Smooth muscle cell (in vitro differentiated cells): ENCODE data around the gene PCDHA6. TPM values are rescaled to one million over a fixed set of nuclear protein-coding genes. Genes with fewer than 3 reads are reported as not detected.

Experiments
- DNase-seq: peaks from one replicate; lab custom pipeline; 2025; ENCODE audit not compliant: unreplicated experiment; lab: John Stamatoyannopoulos, UW
- H2AFZ ChIP-seq: fragments of 200-600 bp; sonication (generic); 2 replicates; pipeline ENCODE4 v1.6.0; 2016; ENCODE audit warnings: antibody characterized with exemption, low read depth, mild to moderate bottlenecking
- H3F3A ChIP-seq: fragments of 200-600 bp; sonication (generic); 2 replicates; pipeline ENCODE4 v1.6.0; 2017; ENCODE audit warnings: antibody characterized with exemption, low read depth
- H3K27ac ChIP-seq: fragments of 200-600 bp; sonication (generic); 2 replicates; pipeline ENCODE4 v1.5.1; 2016; ENCODE audit warnings: low read depth, mild to moderate bottlenecking
- H3K27me3 ChIP-seq: fragments of 200-600 bp; sonication (generic); 2 replicates; pipeline ENCODE4 v1.6.1; 2016; ENCODE audit warnings: low read depth, mild to moderate bottlenecking
- H3K36me3 ChIP-seq: fragments of 200-600 bp; sonication (generic); 2 replicates; pipeline ENCODE4 v1.5.1; 2016; ENCODE audit warnings: low read depth
- H3K4me1 ChIP-seq: fragments of 200-600 bp; sonication (generic); 2 replicates; pipeline ENCODE4 v1.5.1; 2016; ENCODE audit warnings: low read depth
- H3K4me2 ChIP-seq: fragments of 200-600 bp; sonication (generic); 2 replicates; pipeline ENCODE4 v1.6.0; 2016; ENCODE audit warnings: mild to moderate bottlenecking
- H3K4me3 ChIP-seq: fragments of 200-600 bp; sonication (generic); 2 replicates; pipeline ENCODE4 v1.5.1; 2016; ENCODE audit warnings: mild to moderate bottlenecking
- H3K79me2 ChIP-seq: fragments of 200-600 bp; sonication (generic); 2 replicates; pipeline ENCODE4 v1.6.0; 2016; ENCODE audit warnings: low read depth, mild to moderate bottlenecking
- H3K9ac ChIP-seq: fragments of 200-600 bp; sonication (generic); 2 replicates; pipeline ENCODE4 v1.6.0; 2016; ENCODE audit warnings: low read depth
- H3K9me3 ChIP-seq: fragments of 200-600 bp; sonication (generic); replicated peaks from 2 replicates; pipeline ENCODE4 v1.5.1; 2016; ENCODE audit warnings: low read depth
- H4K20me1 ChIP-seq: fragments of 200-600 bp; sonication (generic); 2 replicates; pipeline ENCODE4 v1.6.0; 2016; ENCODE audit warnings: low read depth
- WGBS: methylation state at CpG from one replicate; pipeline ENCODE4 v1.1.7; 2016; ENCODE audit warnings: low lambda C conversion rate; 5-methylcytosine and 5-hydroxymethylcytosine counted together
- polyA plus RNA-seq: library from polyadenylated mRNA; unstranded; fragments of >200 nt; fragmentation: Nextera tagmentation; extraction: Ambion mirVana; gene quantifications from 2 replicates; pipeline ENCODE4 v1.2.1, GENCODE V29; 2016
- total RNA-seq: library from RNA; depleted of rRNA; stranded (reverse); fragments of >200 nt; gene quantifications from 2 replicates; pipeline ENCODE4 v1.2.3, GENCODE V29; 2014
- TF ChIP-seq, protein P1 (sequence below): fragments of 200-600 bp; sonication (generic); IDR thresholded peaks from 2 replicates; pipeline ENCODE4 v1.5.1; 2017; ENCODE audit warnings: borderline replicate concordance, mild to moderate bottlenecking, antibody characterized with exemption; ENCODE audit not compliant: insufficient read depth, poor library complexity, severe bottlenecking

Gene PCDHA6
- total and polyA plus RNA-seq, 2 experiments from 2014 or later, result 0.22 to 1.2 TPM

DNA sequence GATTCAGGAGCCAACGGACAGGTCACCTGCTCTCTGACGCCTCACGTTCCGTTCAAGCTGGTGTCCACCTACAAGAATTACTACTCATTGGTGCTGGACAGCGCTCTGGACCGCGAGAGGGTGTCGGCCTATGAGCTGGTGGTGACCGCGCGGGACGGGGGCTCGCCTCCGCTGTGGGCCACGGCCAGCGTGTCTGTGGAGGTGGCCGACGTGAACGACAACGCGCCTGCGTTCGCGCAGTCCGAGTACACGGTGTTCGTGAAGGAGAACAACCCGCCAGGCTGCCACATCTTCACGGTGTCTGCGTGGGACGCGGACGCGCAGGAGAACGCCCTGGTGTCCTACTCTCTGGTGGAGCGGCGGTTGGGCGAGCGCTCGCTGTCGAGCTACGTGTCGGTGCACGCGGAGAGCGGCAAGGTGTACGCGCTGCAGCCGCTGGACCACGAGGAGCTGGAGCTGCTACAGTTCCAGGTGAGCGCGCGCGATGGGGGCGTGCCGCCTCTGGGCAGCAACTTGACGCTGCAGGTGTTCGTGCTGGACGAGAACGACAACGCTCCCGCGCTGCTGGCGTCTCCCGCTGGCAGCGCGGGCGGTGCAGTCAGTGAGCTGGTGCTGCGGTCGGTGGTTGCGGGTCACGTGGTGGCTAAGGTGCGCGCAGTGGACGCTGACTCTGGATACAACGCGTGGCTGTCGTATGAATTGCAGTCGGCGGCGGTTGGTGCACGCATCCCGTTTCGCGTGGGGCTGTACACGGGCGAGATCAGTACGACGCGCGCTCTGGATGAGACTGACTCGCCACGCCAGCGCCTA is 29.6 kb downstream of the PCDHA6 start:
- peaks cover 3% of the 10 kb centered on the region for H3K36me3 ChIP-seq
- H3K27me3 ChIP-seq, result no peaks in the 10 kb centered on the region
- no peaks in the 10 kb centered on the region for H4K20me1 ChIP-seq
- DNase-seq, result no peak
- no peaks in the 10 kb centered on the region for H3F3A ChIP-seq
- no peak overlapping the region for H3K27ac ChIP-seq
- TF ChIP-seq, protein P1, sequence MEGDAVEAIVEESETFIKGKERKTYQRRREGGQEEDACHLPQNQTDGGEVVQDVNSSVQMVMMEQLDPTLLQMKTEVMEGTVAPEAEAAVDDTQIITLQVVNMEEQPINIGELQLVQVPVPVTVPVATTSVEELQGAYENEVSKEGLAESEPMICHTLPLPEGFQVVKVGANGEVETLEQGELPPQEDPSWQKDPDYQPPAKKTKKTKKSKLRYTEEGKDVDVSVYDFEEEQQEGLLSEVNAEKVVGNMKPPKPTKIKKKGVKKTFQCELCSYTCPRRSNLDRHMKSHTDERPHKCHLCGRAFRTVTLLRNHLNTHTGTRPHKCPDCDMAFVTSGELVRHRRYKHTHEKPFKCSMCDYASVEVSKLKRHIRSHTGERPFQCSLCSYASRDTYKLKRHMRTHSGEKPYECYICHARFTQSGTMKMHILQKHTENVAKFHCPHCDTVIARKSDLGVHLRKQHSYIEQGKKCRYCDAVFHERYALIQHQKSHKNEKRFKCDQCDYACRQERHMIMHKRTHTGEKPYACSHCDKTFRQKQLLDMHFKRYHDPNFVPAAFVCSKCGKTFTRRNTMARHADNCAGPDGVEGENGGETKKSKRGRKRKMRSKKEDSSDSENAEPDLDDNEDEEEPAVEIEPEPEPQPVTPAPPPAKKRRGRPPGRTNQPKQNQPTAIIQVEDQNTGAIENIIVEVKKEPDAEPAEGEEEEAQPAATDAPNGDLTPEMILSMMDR, result no peak
- no peaks in the 10 kb centered on the region for H3K9me3 ChIP-seq
- no peak overlapping the region for H3K9ac ChIP-seq
- no peak overlapping the region for H3K4me2 ChIP-seq
- 98% methylated on average over 84 of the region's 94 CpGs for WGBS
- H3K79me2 ChIP-seq, result peaks cover 24% of the 10 kb centered on the region
- peaks cover 13% of the 10 kb centered on the region for H3K4me1 ChIP-seq
- H3K4me3 ChIP-seq, result no peak overlapping the region
- no peak overlapping the region for H2AFZ ChIP-seq

DNA sequence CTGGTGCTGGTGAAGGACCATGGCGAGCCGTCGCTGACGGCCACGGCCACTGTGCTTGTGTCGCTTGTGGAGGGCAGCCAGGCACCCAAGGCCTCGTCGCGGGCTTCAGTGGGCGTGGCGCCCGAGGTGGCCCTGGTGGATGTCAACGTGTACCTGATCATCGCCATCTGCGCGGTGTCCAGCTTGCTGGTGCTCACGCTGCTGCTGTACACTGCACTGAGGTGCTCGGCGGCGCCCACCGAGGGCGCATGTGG is 30.2 kb downstream of the PCDHA6 start:
- Histone ChIP-seq H4K20me1 (no peaks in the 10 kb centered on the region), H3K9me3 (no peaks in the 10 kb centered on the region), H3K27ac (no peak overlapping the region), H3K27me3 (no peaks in the 10 kb centered on the region), H3K4me1 (peaks cover 13% of the 10 kb centered on the region), H3K4me2 (peak overlapping the region; percentile 70), H2AFZ (no peak overlapping the region), H3K36me3 (peaks cover 3% of the 10 kb centered on the region), H3F3A (no peaks in the 10 kb centered on the region), H3K9ac (no peak overlapping the region), H3K4me3 (no peak overlapping the region), H3K79me2 (peaks cover 24% of the 10 kb centered on the region)
- TF ChIP-seq, protein P1, result no peak
- DNase-seq, result no peak
- 99% methylated on average over 22 of the region's 22 CpGs for WGBS

GRCh38 chr5:140862441-140863295 is 34.9 kb downstream of the PCDHA6 start:
- WGBS, result 98% methylated on average over 75 of the region's 76 CpGs

More at GRCh38 chr5:140862441-140863295, 34.9 kb downstream of the PCDHA6 start:
- no peak overlapping the region for H3K4me3 ChIP-seq
- no peak overlapping the region for H2AFZ ChIP-seq
- no peaks in the 10 kb centered on the region for H3K9me3 ChIP-seq
- H3K36me3 ChIP-seq, result peaks cover 3% of the 10 kb centered on the region
- no peak overlapping the region for H3K9ac ChIP-seq
- no peak overlapping the region for H3K27ac ChIP-seq
- peaks cover 4% of the 10 kb centered on the region for H4K20me1 ChIP-seq
- TF ChIP-seq, protein P1, result no peak
- no peaks in the 10 kb centered on the region for H3F3A ChIP-seq
- no peak overlapping the region for H3K4me2 ChIP-seq
- peaks cover 24% of the 10 kb centered on the region for H3K79me2 ChIP-seq
- peaks cover 13% of the 10 kb centered on the region for H3K4me1 ChIP-seq
- no peak for DNase-seq
- no peaks in the 10 kb centered on the region for H3K27me3 ChIP-seq
